Right ventricle myocardium inferior (tissue), 1 donor: Measurements from ENCODE around the gene CD53. TPM values are rescaled to one million over a fixed set of nuclear protein-coding genes. Genes with fewer than 3 reads are reported as not detected.
A peak's percentile ranks its signal among the peaks of the same experiment; 100 is the strongest.

Experiments used
- ATAC-seq: fragments of 200-7000 bp; cut with Tn5 transposase; one replicate; pipeline ENCODE4 v1.9.1; 2020; ENCODE audit warnings: mild to moderate bottlenecking, moderate library complexity
- DNase-seq: peaks from one replicate; pipeline ENCODE4 v3.0.0; 2021; ENCODE audit errors: missing footprints
- intact Hi-C: fragments of 100-400 bp; cut with DNase I; formaldehyde crosslinking; loops from one replicate; pipeline ENCODE4 v1.11.0; 2022
- total RNA-seq: library from RNA; stranded (reverse); fragmentation: NEBNext Ultra II Directional; extraction: Animal tissue kit (Norgen Biotek cat#: 25700); gene quantifications from one replicate; pipeline ENCODE4 v1.2.1, GENCODE V29; 2021
- donor health status: DM: no; HTN: yes; CAD: no; lungs with severe emphysema.

Gene CD53
- total RNA-seq, 1 donor from 2014 or later: 17.2 TPM

GRCh38 chr1:110874324-110875215 is 1.6 kb downstream of the CD53 start:
- ATAC-seq: no peak
- DNase-seq: no peak
- intact Hi-C loops: no loop called here

GRCh38 chr1:110875216-110875731 is 2.3 kb downstream of the CD53 start:
- intact Hi-C loops: no loop called here
- ATAC-seq: peak; percentile 52

GRCh38 chr1:110876748-110877341 is 3.9 kb downstream of the CD53 start:
- ATAC-seq: no peak
- intact Hi-C loops: no loop called here
- DNase-seq: no peak

More at GRCh38 chr1:110875216-110875731, 2.3 kb downstream of the CD53 start:
- DNase-seq: no peak

GRCh38 chr1:110877364-110877763 is 4.4 kb downstream of the CD53 start:
- ATAC-seq: no peak
- intact Hi-C loops: no loop called here
- DNase-seq: no peak

GRCh38 chr1:110877776-110878175 is 4.8 kb downstream of the CD53 start:
- no peak for ATAC-seq
- no peak for DNase-seq
- intact Hi-C loops: no loop called here

GRCh38 chr1:110878591-110878990 is 5.6 kb downstream of the CD53 start:
- ATAC-seq (no peak), DNase-seq (no peak)
- intact Hi-C loops: no loop called here

GRCh38 chr1:110878993-110879392 is 6.0 kb downstream of the CD53 start:
- intact Hi-C loops: no loop called here
- no peak for ATAC-seq
- DNase-seq: no peak

- DNase-seq: no peak
- intact Hi-C loops: no loop called here
- no peak for ATAC-seq
These were observed 7.0 kb downstream of the CD53 start for GRCh38 chr1:110879758-110880606.

- intact Hi-C loops: no loop called here
These were observed 7.9 kb downstream of the CD53 start for GRCh38 chr1:110880708-110881374.

GRCh38 chr1:110888049-110888448 is 15.1 kb downstream of the CD53 start:
- ATAC-seq (no peak), DNase-seq (no peak)
- intact Hi-C loops: no loop called here

More at GRCh38 chr1:110880708-110881374, 7.9 kb downstream of the CD53 start:
- DNase-seq (no peak), ATAC-seq (no peak)

- intact Hi-C loops: no loop called here
- ATAC-seq: no peak
- DNase-seq: no peak
These were observed 15.7 kb downstream of the CD53 start for GRCh38 chr1:110888641-110889040.

- DNase-seq (no peak), ATAC-seq (no peak)
- intact Hi-C loops: no loop called here
These were observed 17.7 kb downstream of the CD53 start for GRCh38 chr1:110890474-110891196.

GRCh38 chr1:110893908-110894490 is 21.1 kb downstream of the CD53 start:
- ATAC-seq (no peak), DNase-seq (no peak)
- intact Hi-C loops: no loop called here

GRCh38 chr1:110896090-110896489 is 23.1 kb downstream of the CD53 start:
- intact Hi-C loops: no loop called here
- no peak for ATAC-seq
- DNase-seq: no peak

- intact Hi-C loops: no loop called here
- ATAC-seq: no peak
- no peak for DNase-seq
These were observed 24.7 kb downstream of the CD53 start for GRCh38 chr1:110897681-110898080.

- no peak for DNase-seq
- ATAC-seq: no peak
- intact Hi-C loops: no loop called here
These were observed 25.9 kb downstream of the CD53 start for GRCh38 chr1:110898734-110899457.

- no peak for DNase-seq
- intact Hi-C loops: no loop called here
- ATAC-seq: no peak
These were observed 26.5 kb downstream of the CD53 start for GRCh38 chr1:110899458-110899843.
